Adipocyte (in vitro differentiated cells): Measurements from ENCODE around the gene CAPN10.

Source experiments
- DNase-seq: peaks from one replicate; pipeline ENCODE4 v3.0.0-alpha.2; 2015; ENCODE audit warnings: low read depth
- H3K27me3 ChIP-seq: replicated peaks from 2 replicates; pipeline ENCODE4 v1.7.0; 2013; ENCODE audit warnings: mild to moderate bottlenecking, low read length, moderate library complexity; ENCODE audit not compliant: control insufficient read depth, insufficient read depth
- H3K36me3 ChIP-seq: 2 replicates; pipeline ENCODE4 v1.7.0; 2013; ENCODE audit warnings: low read length, mild to moderate bottlenecking, moderate library complexity; ENCODE audit not compliant: control insufficient read depth, insufficient read depth, severe bottlenecking
- H3K4me1 ChIP-seq: 2 replicates; pipeline ENCODE4 v1.7.0; 2013; ENCODE audit warnings: mild to moderate bottlenecking, low read length, moderate library complexity; ENCODE audit not compliant: control insufficient read depth, insufficient read depth
- H3K4me3 ChIP-seq: 2 replicates; pipeline ENCODE4 v1.7.0; 2013; ENCODE audit warnings: mild to moderate bottlenecking, low read length, moderate library complexity
- H3K9ac ChIP-seq: 2 replicates; pipeline ENCODE4 v1.7.0; 2013; ENCODE audit warnings: mild to moderate bottlenecking, low read length, moderate library complexity
- H3K9me3 ChIP-seq: 2 replicates; pipeline ENCODE4 v1.7.0; 2013; ENCODE audit warnings: mild to moderate bottlenecking, low read length, moderate library complexity; ENCODE audit not compliant: control insufficient read depth

The CAPN10 gene

GRCh38 chr2:240570531-240571313, 15.8 kb upstream of the CAPN10 start:
- no peak for DNase-seq
- peaks cover 28% of the 10 kb centered on the region for H3K4me1 ChIP-seq
- H3K9ac ChIP-seq = no peak overlapping the region
- no peaks in the 10 kb centered on the region for H3K27me3 ChIP-seq
- peaks cover 12% of the 10 kb centered on the region for H3K36me3 ChIP-seq
- H3K4me3 ChIP-seq = no peak overlapping the region
- H3K9me3 ChIP-seq = no peaks in the 10 kb centered on the region

GRCh38 chr2:240571314-240571973, 15.1 kb upstream of the CAPN10 start:
- H3K9ac ChIP-seq = no peak overlapping the region
- H3K4me1 ChIP-seq = peaks cover 23% of the 10 kb centered on the region
- no peak for DNase-seq
- H3K9me3 ChIP-seq = no peaks in the 10 kb centered on the region
- peaks cover 16% of the 10 kb centered on the region for H3K36me3 ChIP-seq
- no peak overlapping the region for H3K4me3 ChIP-seq
- H3K27me3 ChIP-seq = no peaks in the 10 kb centered on the region

GRCh38 chr2:240572141-240573031, 14.1 kb upstream of the CAPN10 start:
- Histone ChIP-seq H3K36me3 (peaks cover 22% of the 10 kb centered on the region), H3K4me1 (peaks cover 14% of the 10 kb centered on the region), H3K9me3 (no peaks in the 10 kb centered on the region), H3K4me3 (no peak overlapping the region), H3K27me3 (no peaks in the 10 kb centered on the region), H3K9ac (no peak overlapping the region)
- no peak for DNase-seq

- Histone ChIP-seq H3K36me3 (peaks cover 29% of the 10 kb centered on the region), H3K4me1 (peaks cover 12% of the 10 kb centered on the region), H3K4me3 (no peak overlapping the region), H3K9ac (no peak overlapping the region), H3K9me3 (no peaks in the 10 kb centered on the region), H3K27me3 (no peaks in the 10 kb centered on the region)
- no peak for DNase-seq
Measured at GRCh38 chr2:240573071-240573515, 13.4 kb upstream of the CAPN10 start.

- H3K36me3 ChIP-seq = peaks cover 35% of the 10 kb centered on the region
Measured at GRCh38 chr2:240573516-240574385, 12.8 kb upstream of the CAPN10 start.

GRCh38 chr2:240574386-240575100, 12.0 kb upstream of the CAPN10 start:
- H3K27me3 ChIP-seq = no peaks in the 10 kb centered on the region
- peaks cover 36% of the 10 kb centered on the region for H3K36me3 ChIP-seq
- H3K9me3 ChIP-seq = no peaks in the 10 kb centered on the region
- no peak overlapping the region for H3K4me3 ChIP-seq
- no peak overlapping the region for H3K9ac ChIP-seq
- DNase-seq = no peak
- peaks cover 21% of the 10 kb centered on the region for H3K4me1 ChIP-seq

More at GRCh38 chr2:240573516-240574385, 12.8 kb upstream of the CAPN10 start:
- Histone ChIP-seq H3K9me3 (no peaks in the 10 kb centered on the region), H3K27me3 (no peaks in the 10 kb centered on the region), H3K9ac (no peak overlapping the region), H3K4me3 (no peak overlapping the region), H3K4me1 (peaks cover 18% of the 10 kb centered on the region)
- no peak for DNase-seq

GRCh38 chr2:240575101-240575965, 11.2 kb upstream of the CAPN10 start:
- H3K4me1 ChIP-seq = peaks cover 26% of the 10 kb centered on the region
- H3K4me3 ChIP-seq = no peak overlapping the region
- peaks cover 36% of the 10 kb centered on the region for H3K36me3 ChIP-seq
- no peak overlapping the region for H3K9ac ChIP-seq
- no peak for DNase-seq
- no peaks in the 10 kb centered on the region for H3K27me3 ChIP-seq
- no peaks in the 10 kb centered on the region for H3K9me3 ChIP-seq

GRCh38 chr2:240576036-240576435, 10.5 kb upstream of the CAPN10 start:
- Histone ChIP-seq H3K4me1 (peaks cover 31% of the 10 kb centered on the region), H3K9ac (no peak overlapping the region), H3K36me3 (peaks cover 36% of the 10 kb centered on the region), H3K27me3 (no peaks in the 10 kb centered on the region), H3K4me3 (no peak overlapping the region), H3K9me3 (no peaks in the 10 kb centered on the region)
- no peak for DNase-seq

GRCh38 chr2:240576436-240577205, 9.9 kb upstream of the CAPN10 start:
- DNase-seq = no peak
- H3K9me3 ChIP-seq = no peaks in the 10 kb centered on the region
- peaks cover 31% of the 10 kb centered on the region for H3K4me1 ChIP-seq
- H3K4me3 ChIP-seq = no peak overlapping the region
- H3K9ac ChIP-seq = no peak overlapping the region
- H3K36me3 ChIP-seq = peaks cover 39% of the 10 kb centered on the region
- H3K27me3 ChIP-seq = no peaks in the 10 kb centered on the region
